ENCODE data around the gene NOC4L. TPM values are rescaled to one million over a fixed set of nuclear protein-coding genes. Genes with fewer than 3 reads are reported as not detected.

Gene NOC4L
- total and polyA plus RNA-seq, 2 experiments from 2014 or later, result 42.4 to 54.7 TPM

DNA sequence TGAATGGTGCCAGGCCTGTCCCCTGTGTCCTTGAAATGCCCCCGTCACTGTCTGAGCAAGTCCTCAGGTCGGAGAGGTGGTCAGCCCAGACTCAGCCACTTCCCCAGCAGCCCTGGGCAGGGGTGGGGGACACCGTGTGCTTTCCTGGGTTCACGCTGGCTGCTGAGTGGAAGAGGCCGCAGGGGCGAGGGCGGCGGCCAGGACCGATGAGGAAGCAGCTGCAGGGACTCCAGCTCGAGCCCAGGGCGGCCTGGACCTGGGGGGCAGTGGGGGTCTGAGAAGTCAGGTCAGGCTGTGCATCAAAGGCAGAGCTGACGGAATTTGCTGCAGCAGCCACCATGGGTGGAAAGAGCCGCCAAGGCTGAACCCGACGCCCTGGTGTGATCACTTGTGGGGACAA is 28.4 kb downstream of the NOC4L start:
- peaks cover 14% of the 10 kb centered on the region for H3K27me3 Mint-ChIP-seq (ENCODE audit: insufficient read depth, low read depth, poor library complexity)
- H3K4me1 ChIP-seq (ENCODE audit: insufficient read depth), result no peaks in the 10 kb centered on the region
- H3K4me3 ChIP-seq, result no peak overlapping the region
- DNase-seq (ENCODE audit: low spot score) (no peak), ATAC-seq (no peak)
- H3K4me1 Mint-ChIP-seq, result no peaks in the 10 kb centered on the region
- H3K4me3 Mint-ChIP-seq, result no peak overlapping the region
- TF ChIP-seq NANOG (IDR thresholded peaks at IDR 0.05; ENCODE audit: borderline replicate concordance), result no peak
- no peak for TF ChIP-seq CREB1 (CRISPR knock-in tag; IDR thresholded peaks at IDR 0.05; ENCODE audit: low read depth)
- TF ChIP-seq POLR2AphosphoS5 (IDR thresholded peaks at IDR 0.05; ENCODE audit: low read depth), result no peak
- no peak for TF ChIP-seq REST (IDR thresholded peaks at IDR 0.05; ENCODE audit: unreplicated experiment)
- TF ChIP-seq ZNF114 (CRISPR knock-in tag; IDR thresholded peaks at IDR 0.05), result no peak
- no peak for TF ChIP-seq ZNF331 (CRISPR knock-in tag; IDR thresholded peaks at IDR 0.05; ENCODE audit: low read depth)
- TF ChIP-seq ZNF462 (CRISPR knock-in tag; IDR thresholded peaks at IDR 0.05), result no peak
- TF ChIP-seq JUNB (IDR thresholded peaks at IDR 0.05; ENCODE audit: unreplicated experiment), result no peak
- no peak for TF ChIP-seq CTCF (conservative IDR thresholded peaks at IDR 0.05; ENCODE audit: low read depth in 2 of 2)
- no peak for TF ChIP-seq STAT1 (IDR thresholded peaks at IDR 0.05; ENCODE audit: unreplicated experiment)
- no peak for TF ChIP-seq EZH2phosphoT487 (IDR thresholded peaks at IDR 0.05; ENCODE audit: unreplicated experiment)
- no peak for TF ChIP-seq ETS1 (IDR thresholded peaks at IDR 0.05)
- TF ChIP-seq EZH2 (IDR thresholded peaks at IDR 0.05; ENCODE audit: low read depth, unreplicated experiment), result no peak
- no peaks in the 10 kb centered on the region for H3K9me2 ChIP-seq (ENCODE audit: insufficient read depth)
- no peak overlapping the region for H3K27ac ChIP-seq (ENCODE audit: low read depth)
- no peaks in the 10 kb centered on the region for H3K36me3 Mint-ChIP-seq (ENCODE audit: low read depth)
- H3F3A ChIP-seq (replicated peaks; ENCODE audit: low read depth), result no peaks in the 10 kb centered on the region
- no peak overlapping the region for H3K4me2 ChIP-seq
- no peaks in the 10 kb centered on the region for H3K36me3 ChIP-seq (ENCODE audit: insufficient read depth)
- H3K27ac Mint-ChIP-seq, result no peak overlapping the region
- H3K79me2 ChIP-seq (replicated peaks; ENCODE audit: insufficient read depth), result no peaks in the 10 kb centered on the region
- H3K27me3 ChIP-seq (ENCODE audit: insufficient read depth), result no peaks in the 10 kb centered on the region
- H3K9me3 Mint-ChIP-seq, result no peaks in the 10 kb centered on the region
- H4K20me1 ChIP-seq (replicated peaks; ENCODE audit: insufficient read depth), result no peaks in the 10 kb centered on the region
- no peak overlapping the region for H2AFZ ChIP-seq

Data from GM23338 (cell line).